IPS-15b (cell line): ENCODE results near the gene PLIN1.

Experiments
- H3K27me3 ChIP-seq: one replicate; pipeline ENCODE4 v1.6.1; 2013; ENCODE audit warnings: low read length; ENCODE audit not compliant: control insufficient read depth, insufficient read depth
- H3K36me3 ChIP-seq: one replicate; pipeline ENCODE4 v1.6.1; 2013; ENCODE audit warnings: low read length; ENCODE audit not compliant: control insufficient read depth, insufficient read depth
- H3K4me1 ChIP-seq: one replicate; pipeline ENCODE4 v1.6.1; 2013; ENCODE audit warnings: mild to moderate bottlenecking, low read length; ENCODE audit not compliant: control insufficient read depth, insufficient read depth
- H3K4me3 ChIP-seq: one replicate; pipeline ENCODE4 v1.5.1; 2013; ENCODE audit warnings: low read depth, low read length
- H3K9ac ChIP-seq: one replicate; pipeline ENCODE4 v1.6.1; 2013; ENCODE audit warnings: low read depth, mild to moderate bottlenecking, low read length
- H3K9me3 ChIP-seq: one replicate; pipeline ENCODE4 v1.6.1; 2013; ENCODE audit warnings: mild to moderate bottlenecking, low read length; ENCODE audit not compliant: control insufficient read depth, insufficient read depth

Gene PLIN1, protein sequence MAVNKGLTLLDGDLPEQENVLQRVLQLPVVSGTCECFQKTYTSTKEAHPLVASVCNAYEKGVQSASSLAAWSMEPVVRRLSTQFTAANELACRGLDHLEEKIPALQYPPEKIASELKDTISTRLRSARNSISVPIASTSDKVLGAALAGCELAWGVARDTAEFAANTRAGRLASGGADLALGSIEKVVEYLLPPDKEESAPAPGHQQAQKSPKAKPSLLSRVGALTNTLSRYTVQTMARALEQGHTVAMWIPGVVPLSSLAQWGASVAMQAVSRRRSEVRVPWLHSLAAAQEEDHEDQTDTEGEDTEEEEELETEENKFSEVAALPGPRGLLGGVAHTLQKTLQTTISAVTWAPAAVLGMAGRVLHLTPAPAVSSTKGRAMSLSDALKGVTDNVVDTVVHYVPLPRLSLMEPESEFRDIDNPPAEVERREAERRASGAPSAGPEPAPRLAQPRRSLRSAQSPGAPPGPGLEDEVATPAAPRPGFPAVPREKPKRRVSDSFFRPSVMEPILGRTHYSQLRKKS

DNA sequence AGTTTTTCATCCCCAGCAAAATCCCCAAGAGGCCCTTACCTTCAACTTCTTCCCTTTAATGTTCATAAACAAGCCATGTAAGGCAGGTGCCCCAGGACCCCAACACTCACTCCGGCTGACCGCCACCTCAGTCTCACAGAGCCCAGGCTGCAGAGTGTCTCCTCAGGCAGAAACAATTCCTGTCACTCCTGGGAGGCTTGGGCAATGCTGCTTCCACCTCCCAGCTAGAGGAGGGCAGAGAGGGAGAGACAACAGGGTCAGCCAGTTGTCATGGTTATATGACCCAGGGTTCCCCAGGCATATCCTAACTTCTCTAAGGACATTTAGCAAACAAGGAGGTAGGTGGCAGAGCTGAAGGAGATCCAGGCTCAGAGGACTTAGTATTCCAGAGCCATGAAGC is at the start of gene PLIN1:
PLIN1 (minus strand) TSS at position 156 of the 400 bp plus-strand sequence. CDS start 1,878 bp downstream, outside the sequence.
- Histone ChIP-seq H3K4me1 (no peaks in the 10 kb centered on the region), H3K9me3 (no peaks in the 10 kb centered on the region), H3K9ac (no peak within 1 kb of the TSS), H3K27me3 (peaks cover 2% of the 10 kb centered on the region), H3K4me3 (no peak within 1 kb of the TSS), H3K36me3 (no peaks in the 10 kb centered on the region)

DNA sequence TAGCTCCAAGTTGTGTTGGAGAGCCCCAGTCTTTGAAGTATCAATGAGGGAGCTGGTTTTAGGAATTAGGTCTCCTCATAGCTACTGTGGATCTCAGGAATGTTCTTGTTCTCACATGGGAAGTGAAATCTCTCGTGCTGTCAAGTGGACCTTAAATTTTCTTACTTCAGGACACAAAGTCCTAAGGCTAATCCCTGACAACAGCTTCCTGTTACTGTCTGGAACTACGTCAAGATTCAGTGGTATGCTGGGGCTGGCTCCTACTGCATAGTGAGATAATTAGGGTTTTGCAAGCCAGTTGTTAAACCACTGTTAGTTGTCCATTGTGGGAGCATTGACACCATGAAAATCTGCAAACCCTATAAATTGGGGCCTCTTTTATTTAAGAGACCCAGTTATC is 49.1 kb upstream of the PLIN1 start:
- Histone ChIP-seq H3K9ac (no peak overlapping the region), H3K9me3 (no peaks in the 10 kb centered on the region), H3K36me3 (no peaks in the 10 kb centered on the region)

DNA sequence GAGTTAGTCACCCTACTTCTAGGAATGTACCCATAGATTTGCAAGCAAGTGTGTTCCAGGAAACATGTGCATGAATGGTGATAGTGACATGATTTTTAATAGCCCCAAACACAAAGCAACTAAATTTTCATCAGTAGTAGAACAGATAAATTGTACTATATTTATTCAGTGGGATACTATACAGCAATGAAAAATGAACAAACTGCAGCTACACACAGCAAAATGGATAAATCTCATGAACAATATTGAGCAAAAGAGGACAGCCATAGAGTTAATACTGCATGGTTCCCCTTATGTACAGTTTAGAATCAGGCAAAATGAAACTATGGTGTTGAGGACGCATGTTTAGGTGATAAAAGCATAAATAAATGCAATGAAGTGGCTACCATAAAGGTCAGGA is 45.9 kb upstream of the PLIN1 start:
- H3K9ac ChIP-seq, result no peak overlapping the region

More for the DNA sequence above, 49.1 kb upstream of the PLIN1 start:
- Histone ChIP-seq H3K4me3 (no peak overlapping the region), H3K4me1 (no peaks in the 10 kb centered on the region), H3K27me3 (no peaks in the 10 kb centered on the region)

DNA sequence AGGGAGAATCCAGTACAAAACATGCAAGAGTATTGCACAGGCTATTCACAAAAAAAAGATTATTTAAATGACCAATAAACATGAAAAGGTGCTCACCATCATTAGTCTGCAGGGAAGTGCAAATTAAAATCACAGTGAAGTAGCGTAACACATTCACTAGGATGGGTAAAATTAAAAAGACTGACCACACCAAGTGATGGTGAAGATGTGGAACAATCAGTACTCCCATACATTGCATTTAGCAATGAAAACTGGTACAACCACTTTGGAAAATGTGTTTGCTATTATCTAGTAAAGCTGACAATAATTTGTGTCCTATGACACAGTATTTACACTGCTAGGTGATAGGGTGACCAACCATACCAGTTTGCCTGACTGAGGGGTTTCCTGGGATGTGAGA is 45.5 kb upstream of the PLIN1 start:
- Histone ChIP-seq H3K27me3 (no peaks in the 10 kb centered on the region), H3K9me3 (no peaks in the 10 kb centered on the region), H3K4me3 (no peak overlapping the region), H3K36me3 (no peaks in the 10 kb centered on the region), H3K4me1 (no peaks in the 10 kb centered on the region), H3K9ac (no peak overlapping the region)

More for the DNA sequence above, 45.9 kb upstream of the PLIN1 start:
- Histone ChIP-seq H3K9me3 (no peaks in the 10 kb centered on the region), H3K36me3 (no peaks in the 10 kb centered on the region), H3K4me1 (no peaks in the 10 kb centered on the region), H3K27me3 (no peaks in the 10 kb centered on the region), H3K4me3 (no peak overlapping the region)

DNA sequence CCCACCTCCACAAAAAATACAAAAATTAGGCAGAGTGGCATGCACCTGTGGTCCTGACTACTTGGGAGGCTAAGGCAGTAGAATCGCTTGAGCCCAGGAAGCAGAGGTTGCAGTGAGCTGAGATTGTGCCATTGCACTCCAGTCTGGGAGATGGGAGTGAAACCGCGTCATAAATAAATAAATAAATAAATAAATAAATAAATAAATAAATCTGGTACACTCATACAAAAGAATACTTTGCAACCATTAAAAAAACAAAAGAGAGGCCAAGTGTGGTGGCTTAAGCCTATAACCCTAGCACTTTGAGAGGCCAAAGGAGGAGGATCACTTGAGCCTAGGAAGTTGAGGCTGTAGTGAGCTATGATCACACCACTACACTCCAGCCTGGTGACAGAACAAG is 43.9 kb upstream of the PLIN1 start:
- H3K4me3 ChIP-seq, result no peak overlapping the region

DNA sequence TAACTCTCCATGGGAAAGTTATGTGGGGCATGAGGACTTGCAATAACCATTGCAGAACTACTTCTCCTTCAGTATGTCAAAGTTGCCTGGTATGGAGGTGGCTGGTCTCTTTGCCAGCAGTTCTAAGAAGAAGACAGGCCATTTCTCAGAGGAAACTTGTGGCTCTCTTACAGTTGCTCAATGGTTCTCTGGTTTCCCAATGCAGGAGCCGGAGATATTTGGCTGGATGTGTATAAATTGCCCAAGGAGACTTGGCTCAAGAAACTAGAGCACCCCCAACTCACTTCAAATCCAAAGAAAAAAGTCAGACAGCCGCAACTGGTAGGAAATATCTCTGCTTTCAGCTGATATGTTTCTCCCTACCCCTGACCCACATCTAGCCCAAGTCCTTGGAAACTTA is 35.6 kb upstream of the PLIN1 start:
- no peaks in the 10 kb centered on the region for H3K27me3 ChIP-seq
- H3K9me3 ChIP-seq, result no peaks in the 10 kb centered on the region
- no peaks in the 10 kb centered on the region for H3K36me3 ChIP-seq
- H3K4me3 ChIP-seq, result no peak overlapping the region
- H3K9ac ChIP-seq, result no peak overlapping the region
- no peaks in the 10 kb centered on the region for H3K4me1 ChIP-seq

More for the DNA sequence above, 43.9 kb upstream of the PLIN1 start:
- Histone ChIP-seq H3K27me3 (no peaks in the 10 kb centered on the region), H3K9me3 (no peaks in the 10 kb centered on the region), H3K36me3 (no peaks in the 10 kb centered on the region), H3K4me1 (no peaks in the 10 kb centered on the region), H3K9ac (no peak overlapping the region)

DNA sequence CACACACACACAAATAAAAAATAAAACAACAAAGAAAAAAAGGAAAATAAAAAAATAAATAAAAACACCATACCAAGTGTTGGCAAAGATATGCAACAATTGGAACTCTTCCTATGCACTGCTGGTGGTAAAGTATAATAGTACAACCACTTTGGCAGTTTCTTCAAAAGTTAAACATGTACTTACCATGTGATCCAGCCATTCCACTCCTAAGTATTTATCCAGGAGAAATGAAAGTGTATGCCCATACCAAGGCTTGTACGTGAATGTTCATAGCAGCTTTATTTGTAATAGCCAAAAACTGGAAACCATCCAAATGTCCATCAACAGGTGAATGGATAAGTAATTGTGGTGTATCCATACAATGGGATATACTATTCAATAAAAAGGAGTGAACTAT is 28.4 kb upstream of the PLIN1 start:
- H3K9me3 ChIP-seq, result no peaks in the 10 kb centered on the region
- no peaks in the 10 kb centered on the region for H3K27me3 ChIP-seq
- no peak overlapping the region for H3K9ac ChIP-seq

DNA sequence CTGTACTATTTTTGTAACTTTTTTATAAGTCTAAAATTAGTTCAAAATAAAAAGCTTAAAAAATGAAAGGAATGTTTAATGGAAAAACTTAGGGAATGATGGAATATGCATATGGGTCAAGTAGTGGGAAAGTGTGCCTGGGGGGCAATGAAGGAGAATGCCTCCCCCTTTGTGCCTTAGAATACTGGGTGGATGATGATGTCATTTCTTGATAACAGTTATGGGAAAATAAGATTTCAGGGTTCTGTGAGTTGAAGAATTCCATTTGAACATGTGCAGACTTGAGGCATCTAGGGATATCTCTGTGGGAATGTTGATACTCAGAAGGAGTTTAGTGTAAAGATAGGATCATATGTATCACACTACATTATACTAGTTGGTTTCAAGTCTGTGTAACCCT is 25.2 kb upstream of the PLIN1 start:
- H3K4me3 ChIP-seq, result no peak overlapping the region
- H3K27me3 ChIP-seq, result no peaks in the 10 kb centered on the region
- H3K9ac ChIP-seq, result no peak overlapping the region
- H3K36me3 ChIP-seq, result no peaks in the 10 kb centered on the region
- H3K9me3 ChIP-seq, result no peaks in the 10 kb centered on the region
- H3K4me1 ChIP-seq, result no peaks in the 10 kb centered on the region

More for the DNA sequence above, 28.4 kb upstream of the PLIN1 start:
- H3K36me3 ChIP-seq, result no peaks in the 10 kb centered on the region
- H3K4me1 ChIP-seq, result no peaks in the 10 kb centered on the region
- H3K4me3 ChIP-seq, result no peak overlapping the region

DNA sequence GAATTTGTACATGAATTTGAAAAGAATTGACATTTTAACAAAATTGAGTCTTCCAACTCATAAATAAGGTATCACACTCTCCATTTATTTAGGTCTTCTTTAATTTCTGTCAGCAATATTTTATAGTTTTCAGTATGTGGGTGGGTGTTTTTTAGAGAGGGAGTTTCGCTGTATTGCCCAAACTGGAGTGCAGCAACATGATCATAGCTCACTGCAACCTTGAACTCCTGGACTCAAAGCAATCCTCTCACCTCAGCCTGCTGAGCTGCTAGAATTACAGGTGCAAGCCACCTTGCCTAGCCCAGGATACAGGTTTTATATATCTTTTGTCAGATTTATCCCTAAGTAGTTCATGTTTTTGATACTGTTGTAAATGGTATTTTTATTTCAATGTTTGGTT is 16.0 kb upstream of the PLIN1 start:
- Histone ChIP-seq H3K4me1 (no peaks in the 10 kb centered on the region), H3K4me3 (no peak overlapping the region), H3K36me3 (no peaks in the 10 kb centered on the region), H3K27me3 (no peaks in the 10 kb centered on the region), H3K9me3 (no peaks in the 10 kb centered on the region), H3K9ac (no peak overlapping the region)

DNA sequence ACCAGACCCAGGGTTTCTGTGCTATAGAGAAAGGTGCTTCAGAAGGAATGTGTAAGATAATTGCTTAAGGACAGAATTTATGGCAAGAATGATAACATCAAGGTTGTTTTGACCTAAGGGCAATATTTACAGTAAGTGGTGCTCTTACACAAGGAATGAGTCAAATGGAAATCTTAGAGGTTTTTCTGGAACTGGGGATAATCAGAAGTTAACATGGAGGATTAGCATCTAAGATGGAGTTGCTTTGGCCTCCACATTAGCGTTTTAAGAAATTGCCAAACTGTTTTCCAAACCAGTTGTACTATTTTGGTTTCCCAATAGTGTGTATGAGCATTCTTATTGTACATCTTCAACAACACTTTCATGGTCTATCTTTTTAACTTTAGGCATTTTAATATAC is 14.5 kb upstream of the PLIN1 start:
- Histone ChIP-seq H3K36me3 (no peaks in the 10 kb centered on the region), H3K9ac (no peak overlapping the region), H3K4me3 (no peak overlapping the region), H3K9me3 (no peaks in the 10 kb centered on the region), H3K4me1 (no peaks in the 10 kb centered on the region), H3K27me3 (no peaks in the 10 kb centered on the region)

DNA sequence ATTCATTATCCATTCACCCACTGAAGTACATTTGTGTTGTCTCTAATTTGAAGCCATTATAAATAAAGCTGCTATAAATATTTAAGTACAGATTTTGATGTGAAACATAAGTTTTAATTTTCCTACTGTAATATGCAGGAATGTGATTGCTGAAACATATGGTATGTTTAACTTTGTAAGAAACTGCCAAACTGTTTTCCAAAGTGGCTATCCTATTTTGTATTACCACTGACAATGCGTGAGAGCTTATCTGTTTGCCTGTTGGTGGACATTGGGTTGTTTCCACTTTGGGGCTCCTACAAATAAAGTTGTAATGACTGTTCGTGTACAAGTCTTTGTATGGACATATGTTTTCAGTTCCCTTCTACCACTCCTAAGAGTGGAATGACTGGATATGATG is 13.9 kb upstream of the PLIN1 start:
- H3K4me3 ChIP-seq, result no peak overlapping the region

More for the DNA sequence above, 13.9 kb upstream of the PLIN1 start:
- no peaks in the 10 kb centered on the region for H3K9me3 ChIP-seq
- no peak overlapping the region for H3K9ac ChIP-seq
- H3K4me1 ChIP-seq, result no peaks in the 10 kb centered on the region
- H3K36me3 ChIP-seq, result no peaks in the 10 kb centered on the region
- no peaks in the 10 kb centered on the region for H3K27me3 ChIP-seq
